NCI-H748 treated with DMSO at 0.1 percent for 48 hours (cell line): Measurements from ENCODE around the gene SQSTM1.
"Not testable (repeated sequence)": the region's sequence is repeated elsewhere in the genome, so short reads cannot be mapped to it uniquely, and the experiment has no call there.

Experiments used
- DNase-seq: peaks from one replicate; lab custom pipeline; 2025; lab: John Stamatoyannopoulos, UW

The SQSTM1 gene

GRCh38 chr5:179820483-179821297, at the start of gene SQSTM1:
TSS of gene SQSTM1 (plus strand) at chr5:179820905. CDS start at chr5:179820937, 32 bp downstream.
- peak; percentile 61 for DNase-seq

DNA sequence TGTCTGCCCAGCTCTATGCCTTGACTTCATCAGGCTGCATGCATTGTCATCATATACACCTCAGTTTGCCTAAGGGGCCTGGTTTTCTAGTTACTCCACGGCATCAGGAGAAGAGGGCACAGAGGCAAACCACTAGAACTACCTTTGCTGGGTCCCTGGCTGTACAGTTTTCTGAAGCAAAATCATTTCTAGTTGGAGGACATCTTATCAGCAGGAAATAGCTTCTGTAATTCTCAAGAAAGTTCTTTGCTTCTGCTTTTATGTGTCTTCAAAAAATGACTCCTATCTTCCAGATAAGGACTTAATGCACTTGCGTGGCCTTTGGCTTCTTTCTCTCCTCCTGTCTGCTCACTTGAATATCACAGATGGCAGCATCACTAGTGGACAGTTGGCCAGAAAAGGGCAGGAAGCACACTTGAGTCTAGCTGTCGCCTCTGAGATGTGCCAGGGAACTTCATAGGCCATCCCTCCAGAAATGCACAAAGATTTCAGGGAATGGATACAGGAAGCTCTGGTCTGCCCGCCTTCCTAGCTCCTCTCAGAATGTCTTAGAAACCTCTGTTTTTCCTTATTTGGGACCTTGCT, 49.3 kb upstream of the SQSTM1 start:
- no peak for DNase-seq

GRCh38 chr5:179772351-179772750, 48.4 kb upstream of the SQSTM1 start:
- DNase-seq, result no peak

- no peak for DNase-seq
These were observed 47.0 kb upstream of the SQSTM1 start for GRCh38 chr5:179773686-179774040.

DNA sequence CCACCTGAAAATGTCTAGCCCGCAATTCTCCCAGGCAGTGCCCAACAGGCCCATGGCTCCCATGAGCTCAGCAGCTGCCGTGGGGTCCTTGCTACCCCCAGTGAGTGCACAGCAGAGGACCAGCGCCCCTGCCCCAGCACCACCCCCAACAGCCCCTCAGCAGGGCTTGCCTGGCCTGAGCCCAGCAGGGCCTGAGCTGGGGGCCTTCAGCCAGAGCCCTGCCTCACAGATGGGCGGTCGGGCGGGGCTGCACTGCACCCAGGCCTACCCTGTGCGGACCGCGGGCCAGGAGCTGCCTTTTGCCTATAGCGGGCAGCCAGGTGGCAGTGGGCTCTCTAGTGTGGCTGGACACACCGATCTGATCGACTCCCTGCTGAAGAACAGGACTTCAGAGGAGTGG, 46.3 kb upstream of the SQSTM1 start:
- DNase-seq, result no peak

- DNase-seq, result no peak
These were observed 44.2 kb upstream of the SQSTM1 start for GRCh38 chr5:179776411-179776938.

DNA sequence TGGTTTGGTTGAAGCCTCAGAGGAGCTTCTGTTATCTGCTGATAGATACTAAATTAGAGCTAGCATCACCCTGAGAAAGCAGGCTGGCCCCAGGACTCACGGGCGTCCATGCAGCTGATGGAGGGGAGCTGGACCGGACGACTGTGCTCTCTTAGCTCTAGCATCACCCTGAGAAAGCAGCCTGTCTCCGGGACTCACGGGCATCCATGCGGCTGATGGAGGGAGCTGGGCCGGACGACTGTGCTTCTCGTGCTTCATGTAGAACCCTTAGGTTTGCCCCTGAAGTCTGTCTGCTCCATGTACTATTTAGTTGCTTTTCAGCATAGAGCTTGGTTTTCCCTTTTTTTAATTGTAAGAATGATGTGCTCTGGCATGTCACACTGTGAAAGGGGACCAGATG, 43.2 kb upstream of the SQSTM1 start:
- DNase-seq, result no peak

DNA sequence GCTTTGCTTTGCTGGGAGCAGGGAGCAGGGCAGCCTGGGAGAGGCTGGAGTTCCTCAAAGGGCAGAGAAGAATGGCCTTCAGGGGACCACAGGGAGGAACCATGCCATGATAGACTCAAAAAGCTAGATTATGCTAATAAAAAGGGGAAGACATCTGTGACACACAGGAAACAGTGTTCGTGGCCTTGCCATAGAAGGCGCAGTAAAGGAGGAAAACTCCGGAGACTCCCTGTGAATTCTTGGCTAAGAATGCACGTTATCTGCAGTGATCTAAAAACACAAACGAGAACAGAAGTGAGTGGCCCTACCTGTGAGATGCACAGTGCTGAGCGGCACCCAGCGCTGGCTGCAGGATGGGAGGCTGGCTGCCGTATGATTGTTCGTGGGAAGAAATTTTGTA, 42.8 kb upstream of the SQSTM1 start:
- DNase-seq, result no peak

DNA sequence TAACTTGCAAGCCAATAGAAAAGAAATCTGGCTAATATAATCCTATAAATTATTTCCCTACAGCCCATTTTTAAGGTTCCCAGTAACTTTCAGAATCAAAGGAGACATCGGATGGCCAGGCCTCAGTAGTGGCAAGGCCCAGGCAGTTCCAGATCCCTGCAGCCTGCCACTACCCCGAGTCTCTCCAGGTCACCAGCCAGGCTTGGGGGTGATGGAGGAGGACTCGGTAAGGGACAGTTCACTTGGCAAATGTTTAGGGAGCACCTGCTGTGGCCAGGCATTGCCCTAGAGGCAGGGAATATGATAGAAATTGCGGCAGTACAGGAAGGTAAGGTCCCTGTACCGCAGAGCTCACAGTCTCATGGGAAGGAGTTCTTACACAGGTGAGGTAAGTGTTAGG, 42.1 kb upstream of the SQSTM1 start:
- no peak for DNase-seq

- DNase-seq, result no peak
These were observed 40.9 kb upstream of the SQSTM1 start for GRCh38 chr5:179779826-179780225.

DNA sequence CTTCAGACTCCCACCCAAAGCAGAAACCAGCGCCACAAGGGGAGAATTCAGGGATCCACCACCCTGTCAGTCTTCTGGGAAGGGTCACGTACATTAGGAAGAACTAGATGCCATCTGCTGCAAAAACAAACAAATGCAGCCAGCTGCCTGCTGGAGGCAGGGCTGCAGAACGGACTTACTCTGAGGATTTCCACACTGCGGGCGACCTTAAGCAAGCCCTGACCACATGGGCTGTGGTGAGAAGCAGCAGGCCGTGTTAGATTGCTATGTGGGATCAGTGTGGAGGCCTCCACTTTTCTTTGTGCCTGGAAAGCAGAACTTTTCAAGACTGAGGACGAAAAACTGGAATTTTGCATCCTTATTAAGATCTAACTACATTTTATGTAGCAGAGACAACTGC, 40.3 kb upstream of the SQSTM1 start:
- DNase-seq, result no peak

DNA sequence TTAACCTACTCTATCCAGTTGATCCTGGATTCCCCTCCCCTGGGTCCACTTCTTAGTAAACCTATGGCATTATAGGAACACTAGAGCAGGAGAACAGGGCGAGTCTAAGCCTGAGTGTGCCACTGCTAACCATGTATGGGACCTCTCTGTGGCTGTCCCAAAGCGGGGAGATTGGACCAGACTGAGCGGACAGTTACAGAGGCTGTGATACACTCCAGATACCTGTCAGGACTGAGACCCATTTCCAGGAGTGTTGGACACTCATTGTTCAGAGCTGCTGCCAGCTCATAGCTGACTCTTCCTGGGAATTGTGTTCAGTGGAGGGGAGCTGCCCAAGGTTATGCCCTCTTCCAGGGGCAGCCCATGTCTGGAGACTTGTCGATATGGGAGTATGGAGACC, 38.9 kb upstream of the SQSTM1 start:
- DNase-seq, result no peak

DNA sequence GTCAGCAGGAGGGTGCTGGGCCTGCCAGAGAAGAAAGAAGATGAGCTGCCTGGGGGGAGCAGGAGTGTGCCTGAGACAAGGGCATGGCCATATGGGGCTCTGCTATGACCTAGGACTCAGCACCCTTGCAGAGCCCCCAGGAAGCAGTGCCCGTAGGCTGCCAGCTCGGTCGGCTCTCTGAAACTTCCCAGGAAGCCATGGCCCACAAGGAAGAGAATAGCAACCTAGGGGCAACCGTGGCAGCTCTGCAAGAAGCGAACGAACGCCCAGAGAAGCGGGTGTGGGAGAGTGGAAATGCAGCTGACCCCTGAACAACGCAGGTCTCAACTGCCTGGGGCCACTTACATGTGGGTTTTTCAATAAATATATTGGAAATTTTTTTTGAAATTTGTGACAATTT, 37.6 kb upstream of the SQSTM1 start:
- no peak for DNase-seq

DNA sequence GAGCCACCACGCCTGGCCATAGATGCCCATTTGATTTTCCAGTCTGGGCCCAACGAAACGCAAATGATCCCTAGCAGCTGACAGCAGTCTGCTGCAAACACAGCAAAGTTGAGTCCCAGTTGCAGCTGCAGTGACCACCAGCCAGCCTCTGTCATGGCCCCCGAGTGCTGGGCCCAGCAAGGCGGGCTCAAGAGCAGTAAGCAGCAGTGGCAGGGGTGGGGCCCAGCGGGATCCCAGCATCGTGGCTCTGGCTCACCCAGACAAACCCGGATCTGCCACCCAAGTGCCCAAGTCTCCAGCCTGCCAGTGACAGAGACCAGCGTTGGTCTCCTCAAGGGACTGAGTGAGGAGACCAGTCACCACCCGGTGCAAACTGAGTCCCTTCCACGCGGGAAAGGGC, 33.8 kb upstream of the SQSTM1 start:
- DNase-seq, result no peak

DNA sequence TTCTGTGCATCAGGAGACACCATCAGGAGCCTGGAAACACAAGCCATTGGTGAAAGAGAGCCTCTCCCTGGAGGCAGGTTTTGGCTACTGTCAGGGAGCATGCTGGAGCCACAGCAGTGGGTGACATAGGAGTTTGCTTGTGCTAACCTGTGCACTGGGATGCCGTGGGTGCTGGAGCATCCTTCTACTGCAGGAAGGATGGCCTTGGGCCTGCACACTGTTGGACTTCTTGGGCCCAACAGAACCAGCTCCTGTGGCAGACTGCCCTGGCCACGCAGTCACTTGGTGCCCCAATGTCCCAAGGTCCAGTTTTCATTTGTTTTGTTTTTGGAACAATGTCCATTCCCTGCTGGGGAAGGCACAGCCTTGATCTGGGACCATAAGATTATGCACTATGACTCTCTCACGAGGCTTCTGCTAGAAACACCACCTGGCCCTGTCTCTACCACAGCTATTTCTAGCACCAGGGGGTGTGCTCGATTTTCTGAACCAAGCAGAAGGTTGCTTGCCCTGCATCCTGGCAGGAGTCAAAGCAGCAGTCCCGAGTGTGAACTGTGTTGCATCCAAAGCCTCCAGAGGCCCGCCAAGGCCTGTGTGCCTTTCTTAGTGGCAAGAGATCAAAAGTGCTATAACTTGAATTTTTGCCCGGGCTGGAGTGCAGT, 32.4 kb upstream of the SQSTM1 start:
- no peak for DNase-seq

DNA sequence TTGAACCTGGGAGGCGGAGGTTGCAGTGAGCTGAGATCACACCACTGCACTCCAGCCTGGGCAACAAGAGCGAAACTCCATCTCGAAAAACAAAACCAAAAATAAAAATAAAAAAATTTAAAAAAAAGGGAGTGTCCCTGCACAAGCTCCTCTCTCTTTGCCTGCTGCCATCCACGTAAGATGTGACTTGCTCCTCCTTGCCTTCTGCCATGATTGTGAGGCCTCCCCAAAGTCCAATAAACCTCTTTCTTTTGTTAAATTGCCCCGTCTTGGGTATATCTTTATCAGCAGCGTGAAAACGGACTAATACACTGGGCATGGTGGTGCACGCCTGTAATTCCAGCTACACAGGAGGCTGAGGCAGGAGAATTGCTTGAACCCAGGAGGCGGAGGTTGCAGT, 31.4 kb upstream of the SQSTM1 start:
- not testable (repeated sequence) for DNase-seq

DNA sequence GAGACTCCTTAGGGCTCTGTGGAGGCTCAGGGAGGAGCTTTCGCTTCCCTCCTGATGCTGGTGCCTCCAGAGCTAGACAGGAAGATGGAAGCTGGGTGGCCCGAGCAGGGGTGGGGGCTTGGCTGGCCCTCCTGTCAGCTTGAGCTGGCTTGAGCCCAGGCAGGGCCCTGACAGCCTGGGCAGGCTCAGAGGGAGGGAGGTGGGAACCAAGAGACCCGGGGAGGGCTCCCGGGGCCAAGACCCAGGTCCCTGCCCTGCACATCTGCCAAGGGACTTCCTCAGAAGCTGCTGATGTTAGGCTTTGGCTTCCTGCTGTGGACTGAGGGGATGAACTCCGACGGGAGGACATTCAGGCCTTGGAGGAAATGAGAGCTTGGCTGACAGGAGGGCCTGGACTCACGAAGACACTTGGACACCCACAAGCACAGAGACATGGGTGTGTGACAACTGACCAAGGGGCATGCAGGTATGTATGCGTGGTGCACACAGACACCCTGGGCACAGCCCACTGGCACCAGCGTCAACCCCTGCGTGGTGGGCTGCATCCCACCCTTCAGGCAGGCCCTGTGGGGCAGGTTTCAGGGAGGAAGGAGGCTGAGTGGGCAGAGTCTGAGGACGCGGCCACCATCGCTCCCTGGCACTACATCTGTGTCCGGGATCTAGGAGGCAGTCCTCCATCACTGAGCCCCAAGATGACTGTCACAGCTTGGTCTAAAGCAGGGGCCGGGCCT, 28.7 kb upstream of the SQSTM1 start:
- no peak for DNase-seq

DNA sequence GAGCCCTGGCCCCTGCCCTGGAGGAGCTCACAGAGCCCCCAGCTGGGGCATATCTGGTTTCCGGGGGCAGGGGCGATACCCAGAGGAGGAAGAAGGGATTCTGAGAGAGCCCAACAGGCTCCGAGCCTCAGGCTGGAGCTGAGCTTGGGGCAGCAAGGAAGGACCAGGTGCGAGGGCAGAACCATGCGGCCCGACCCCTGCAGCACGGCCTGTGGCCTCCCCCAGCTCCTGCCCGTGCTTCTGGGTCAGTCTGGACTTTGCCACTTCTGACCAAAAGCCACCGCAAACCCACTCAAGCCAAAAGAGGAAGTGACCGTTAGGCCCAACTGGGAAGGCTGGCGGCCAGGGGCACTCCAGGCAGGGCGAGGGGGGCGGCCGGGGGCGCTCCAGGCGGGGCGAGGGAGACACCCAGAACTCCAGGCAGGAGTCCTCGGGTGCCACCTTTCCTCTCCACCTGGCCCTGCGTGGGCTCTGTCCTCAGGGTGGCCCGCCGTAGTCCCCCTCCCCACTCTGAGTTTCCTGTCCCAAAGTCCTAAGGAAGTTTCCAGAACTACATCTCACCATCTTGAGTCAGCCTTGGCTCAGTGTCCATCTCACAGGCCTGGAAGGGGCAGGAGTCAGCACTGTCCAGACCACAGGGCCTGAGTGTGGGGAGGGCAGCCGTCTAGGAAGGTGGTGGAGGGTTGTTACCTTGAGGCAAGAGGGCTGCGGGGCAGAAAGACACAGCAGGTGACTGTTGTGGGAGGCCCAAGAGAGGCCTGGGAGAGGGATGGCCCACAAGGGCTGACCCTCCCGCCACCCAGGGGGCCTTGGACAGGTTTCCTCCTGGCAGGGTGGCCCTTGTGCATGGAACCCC, 27.9 kb upstream of the SQSTM1 start:
- DNase-seq, result no peak

- DNase-seq, result no peak
These were observed 27.1 kb upstream of the SQSTM1 start, which contains the start of gene LTC4S for GRCh38 chr5:179793468-179794139. TSS of gene LTC4S (plus strand) at chr5:179793986. CDS start at chr5:179794081, 95 bp downstream.

- no peak for DNase-seq
These were observed 26.5 kb upstream of the SQSTM1 start for GRCh38 chr5:179794171-179794570.

DNA sequence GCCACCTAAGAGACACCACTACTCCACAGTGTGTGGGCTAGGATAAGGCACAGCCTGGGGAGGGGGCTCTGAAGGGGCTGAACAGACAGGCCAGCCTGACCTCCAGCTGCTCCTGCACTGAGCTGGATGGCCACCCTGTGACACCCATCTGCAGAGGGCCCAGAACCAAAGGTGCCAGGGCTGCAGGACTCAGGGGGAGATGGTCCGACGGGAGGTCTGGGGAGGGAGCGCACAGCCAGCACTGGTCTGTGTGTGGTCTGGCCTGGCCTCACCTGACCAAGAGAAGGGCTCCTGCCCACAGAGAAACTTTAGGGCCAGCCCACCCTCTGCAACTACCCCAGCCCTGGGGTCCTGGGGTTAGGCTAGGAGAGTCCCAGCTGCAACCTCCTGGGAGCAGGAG, 26.1 kb upstream of the SQSTM1 start:
- no peak for DNase-seq
